NCI-H2196 (cell line): ENCODE measurements around the gene BAHCC1.
A peak's percentile ranks its signal among the peaks of the same experiment; 100 is the strongest.

ENCODE experiments used
- DNase-seq: peaks from one replicate; lab custom pipeline; 2025; ENCODE audit not compliant: unreplicated experiment; lab: John Stamatoyannopoulos, UW

The BAHCC1 gene

GRCh38 chr17:81440051-81440471 is 44.8 kb downstream of the BAHCC1 start:
- no peak for DNase-seq

- DNase-seq, result peak; percentile 26
Observed at GRCh38 chr17:81440511-81441244, 45.4 kb downstream of the BAHCC1 start.

GRCh38 chr17:81442791-81443190 is 47.5 kb downstream of the BAHCC1 start:
- DNase-seq, result no peak

GRCh38 chr17:81443269-81443668 is 48.0 kb downstream of the BAHCC1 start:
- DNase-seq, result no peak

- no peak for DNase-seq
Observed at GRCh38 chr17:81444610-81445339, 49.5 kb downstream of the BAHCC1 start.

- no peak for DNase-seq
Observed at GRCh38 chr17:81445642-81446503, 50.6 kb downstream of the BAHCC1 start.

- DNase-seq, result no peak
Observed at GRCh38 chr17:81447331-81447933, 52.2 kb downstream of the BAHCC1 start.

- DNase-seq, result no peak
Observed at GRCh38 chr17:81448442-81448841, 53.2 kb downstream of the BAHCC1 start.

- DNase-seq, result no peak
Observed at GRCh38 chr17:81448950-81449349, 53.7 kb downstream of the BAHCC1 start.

GRCh38 chr17:81449351-81449750 is 54.1 kb downstream of the BAHCC1 start:
- no peak for DNase-seq

GRCh38 chr17:81451823-81452222 is 56.6 kb downstream of the BAHCC1 start:
- no peak for DNase-seq

- DNase-seq, result no peak
Observed at GRCh38 chr17:81452551-81452950, 57.3 kb downstream of the BAHCC1 start.

GRCh38 chr17:81453076-81453475 is 57.8 kb downstream of the BAHCC1 start:
- no peak for DNase-seq

- no peak for DNase-seq
Observed at GRCh38 chr17:81453712-81454111, 58.5 kb downstream of the BAHCC1 start.

- no peak for DNase-seq
Observed at GRCh38 chr17:81454473-81454872, 59.2 kb downstream of the BAHCC1 start.

GRCh38 chr17:81455387-81455786 is 60.1 kb downstream of the BAHCC1 start:
- no peak for DNase-seq

GRCh38 chr17:81456091-81456490 is 60.8 kb downstream of the BAHCC1 start:
- no peak for DNase-seq

- no peak for DNase-seq
Observed at GRCh38 chr17:81456798-81457197, 61.5 kb downstream of the BAHCC1 start.

GRCh38 chr17:81457401-81457800 is 62.1 kb downstream of the BAHCC1 start:
- peak; percentile 45 for DNase-seq

- peak; percentile 45 for DNase-seq
Observed at GRCh38 chr17:81457917-81458555, 62.8 kb downstream of the BAHCC1 start.

GRCh38 chr17:81458628-81459027 is 63.4 kb downstream of the BAHCC1 start:
- DNase-seq, result no peak
